Measurements from ENCODE around the gene P2RX1.

P2RX1 gene

DNA sequence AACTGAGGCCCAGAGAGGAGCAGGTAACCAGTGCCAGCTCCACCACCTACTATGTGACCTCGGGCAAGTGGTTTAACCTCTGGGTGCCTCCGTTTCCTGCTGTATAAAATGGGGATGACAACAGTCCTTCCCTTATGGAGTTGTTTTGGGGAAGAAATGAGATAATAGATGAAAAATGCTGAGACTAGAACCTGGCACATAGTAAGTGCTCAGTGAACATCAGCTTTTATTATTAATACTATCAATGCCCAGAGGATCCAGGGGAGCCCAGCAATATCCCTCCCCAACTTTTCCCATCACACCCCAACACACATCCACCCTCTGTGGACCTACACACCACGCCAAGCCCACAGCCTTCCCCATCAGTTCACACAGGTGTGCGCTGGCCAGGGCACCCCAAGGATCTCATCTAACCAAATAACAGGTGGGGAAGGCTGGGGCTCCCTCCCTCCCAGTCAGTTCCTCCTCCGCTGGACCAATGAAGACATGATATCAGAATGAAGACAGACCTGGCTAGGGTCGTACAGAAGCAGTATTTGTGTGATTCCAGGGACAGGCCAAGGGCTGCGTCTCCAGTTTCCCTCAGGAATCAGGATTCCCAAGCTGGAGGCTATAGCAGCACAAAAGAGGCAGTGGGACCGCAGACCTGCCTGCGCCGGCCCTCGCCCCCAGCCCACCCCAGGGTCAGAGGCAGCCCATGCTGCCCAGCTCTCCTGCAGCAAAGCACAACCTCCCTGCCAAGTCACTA is 46.1 kb upstream of the P2RX1 start:
- H3K4me3 ChIP-seq (ENCODE audit: control insufficient read depth, low read depth, low read length) = no peak overlapping the region
- no peak for DNase-seq (ENCODE audit: low read depth)
- TF ChIP-seq, protein P1, sequence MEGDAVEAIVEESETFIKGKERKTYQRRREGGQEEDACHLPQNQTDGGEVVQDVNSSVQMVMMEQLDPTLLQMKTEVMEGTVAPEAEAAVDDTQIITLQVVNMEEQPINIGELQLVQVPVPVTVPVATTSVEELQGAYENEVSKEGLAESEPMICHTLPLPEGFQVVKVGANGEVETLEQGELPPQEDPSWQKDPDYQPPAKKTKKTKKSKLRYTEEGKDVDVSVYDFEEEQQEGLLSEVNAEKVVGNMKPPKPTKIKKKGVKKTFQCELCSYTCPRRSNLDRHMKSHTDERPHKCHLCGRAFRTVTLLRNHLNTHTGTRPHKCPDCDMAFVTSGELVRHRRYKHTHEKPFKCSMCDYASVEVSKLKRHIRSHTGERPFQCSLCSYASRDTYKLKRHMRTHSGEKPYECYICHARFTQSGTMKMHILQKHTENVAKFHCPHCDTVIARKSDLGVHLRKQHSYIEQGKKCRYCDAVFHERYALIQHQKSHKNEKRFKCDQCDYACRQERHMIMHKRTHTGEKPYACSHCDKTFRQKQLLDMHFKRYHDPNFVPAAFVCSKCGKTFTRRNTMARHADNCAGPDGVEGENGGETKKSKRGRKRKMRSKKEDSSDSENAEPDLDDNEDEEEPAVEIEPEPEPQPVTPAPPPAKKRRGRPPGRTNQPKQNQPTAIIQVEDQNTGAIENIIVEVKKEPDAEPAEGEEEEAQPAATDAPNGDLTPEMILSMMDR (conservative IDR thresholded peaks at IDR 0.05; ENCODE audit: control insufficient read depth, insufficient read depth, low read depth, low read length) = no peak

GRCh38 chr17:3961564-3962047 is 45.3 kb upstream of the P2RX1 start:
- TF ChIP-seq, protein P1 (conservative IDR thresholded peaks at IDR 0.05; ENCODE audit: control insufficient read depth, insufficient read depth, low read depth, low read length) = no peak
- H3K4me3 ChIP-seq (ENCODE audit: control insufficient read depth, low read depth, low read length) = no peak overlapping the region
- DNase-seq (ENCODE audit: low read depth) = no peak

- H3K4me3 ChIP-seq (ENCODE audit: control insufficient read depth, low read depth, low read length) = no peak overlapping the region
- DNase-seq (ENCODE audit: low read depth) = peak; percentile 72
- TF ChIP-seq, protein P1 (conservative IDR thresholded peaks at IDR 0.05; ENCODE audit: control insufficient read depth, insufficient read depth, low read depth, low read length) = no peak
Measured at GRCh38 chr17:3960764-3961163, 44.5 kb upstream of the P2RX1 start.

DNA sequence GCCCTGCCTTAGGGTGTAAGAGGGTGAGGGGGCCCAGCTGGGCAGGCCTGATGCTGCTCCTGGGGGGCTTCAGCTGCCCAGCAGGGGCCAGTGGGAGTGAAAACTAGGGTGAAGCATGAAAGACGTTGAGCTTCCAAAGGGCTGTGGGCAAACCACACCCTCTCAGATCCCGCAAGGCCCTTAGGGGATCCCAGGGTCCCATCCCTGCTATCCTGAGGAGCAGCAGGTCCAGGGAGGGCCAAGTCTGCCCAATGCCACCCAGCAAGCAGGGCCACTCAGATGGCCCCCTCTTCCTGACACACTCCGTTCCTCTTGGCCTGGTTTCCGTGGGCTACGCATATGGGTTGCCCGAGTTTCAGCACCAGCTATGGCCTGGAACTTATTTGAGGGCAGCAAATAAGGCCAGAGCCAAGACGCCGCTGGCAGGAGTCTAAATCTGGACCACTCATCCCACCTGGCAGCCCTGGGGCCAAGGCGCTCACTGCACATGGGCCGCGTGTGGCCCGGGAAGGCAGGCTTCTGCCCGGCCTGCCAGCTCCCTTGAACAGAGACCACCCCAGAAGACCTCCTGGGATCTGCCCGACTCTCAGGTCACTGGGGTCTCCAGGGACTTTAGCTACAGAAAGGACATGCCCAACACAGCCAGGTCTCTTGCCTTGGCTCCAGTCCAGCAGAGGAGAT is 43.8 kb upstream of the P2RX1 start:
- TF ChIP-seq, protein P1 (conservative IDR thresholded peaks at IDR 0.05; ENCODE audit: control insufficient read depth, insufficient read depth, low read depth, low read length) = no peak
- H3K4me3 ChIP-seq (ENCODE audit: control insufficient read depth, low read depth, low read length) = no peak overlapping the region
- no peak for DNase-seq (ENCODE audit: low read depth)

DNA sequence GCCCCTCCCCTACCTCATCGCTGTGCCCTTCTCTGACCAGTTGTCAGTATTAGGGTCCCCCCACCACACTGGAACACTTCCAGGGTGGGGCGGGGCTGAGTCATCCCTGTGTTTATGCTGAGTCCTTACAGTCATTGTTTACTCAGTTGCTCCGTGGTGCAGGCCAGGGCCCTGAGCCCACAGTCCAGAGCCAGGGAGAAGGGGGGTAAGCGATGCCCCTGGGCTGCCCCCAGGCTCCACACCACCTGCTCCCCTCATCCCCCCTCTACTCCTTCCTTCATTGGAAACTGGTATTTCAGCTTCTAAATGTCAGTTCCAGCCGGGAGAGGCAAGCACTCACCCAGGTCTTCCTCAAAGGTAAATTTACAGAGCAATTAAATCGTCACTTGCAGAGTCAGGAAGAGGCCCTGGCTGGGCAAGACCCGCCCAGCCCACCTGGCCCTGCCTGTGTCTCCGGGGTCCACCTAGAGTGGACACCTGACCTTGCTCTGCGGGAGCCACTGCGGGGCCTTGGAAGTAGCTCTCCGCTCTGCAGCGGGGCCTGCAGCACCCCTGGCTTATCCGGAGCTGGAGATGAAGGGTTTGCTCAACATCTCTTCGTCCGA is 43.1 kb upstream of the P2RX1 start:
- DNase-seq (ENCODE audit: low read depth) = peak; percentile 65
- TF ChIP-seq, protein P1 (conservative IDR thresholded peaks at IDR 0.05; ENCODE audit: control insufficient read depth, insufficient read depth, low read depth, low read length) = no peak
- no peak overlapping the region for H3K4me3 ChIP-seq (ENCODE audit: control insufficient read depth, low read depth, low read length)

DNA sequence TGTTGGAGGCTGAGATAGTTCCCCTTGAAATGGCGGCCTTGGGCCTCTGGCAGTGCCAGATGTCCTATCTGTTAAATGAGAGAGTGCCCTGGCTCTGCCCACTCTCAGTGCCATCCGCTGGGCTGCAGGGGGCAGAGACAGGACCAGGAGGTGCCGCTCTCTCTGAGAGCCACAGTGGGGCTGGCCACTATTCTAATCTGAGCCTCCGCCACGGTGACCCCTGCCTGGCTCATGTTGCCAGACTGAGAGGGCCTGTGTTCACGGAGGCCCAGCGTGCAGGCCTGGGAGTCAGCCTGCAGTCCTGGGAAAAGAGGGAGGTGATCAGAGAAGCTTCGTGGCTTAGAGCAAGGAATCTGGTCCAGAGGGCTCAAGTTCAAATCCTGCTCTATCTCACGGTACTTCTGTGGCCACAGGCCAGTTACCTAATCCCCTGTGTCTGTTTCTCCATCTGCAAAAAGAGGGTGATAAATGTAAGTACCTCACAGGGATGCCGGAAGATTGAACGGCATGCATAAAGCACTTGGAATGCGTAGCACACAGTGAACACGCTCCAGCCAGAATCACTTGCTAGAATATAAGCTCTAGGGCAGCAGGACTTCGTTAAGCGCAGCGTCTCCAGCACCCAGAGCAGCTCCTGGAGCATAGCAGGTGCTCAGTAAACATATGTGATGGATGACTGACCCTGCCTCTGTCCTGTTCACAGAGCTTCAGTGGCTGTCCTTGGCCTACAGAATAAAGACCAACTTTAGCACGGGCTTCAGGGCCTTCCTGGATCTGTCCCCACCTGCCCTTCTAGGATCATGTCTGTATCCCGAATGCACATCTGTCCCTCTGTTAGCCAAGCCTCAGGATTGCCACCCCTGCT is 41.7 kb upstream of the P2RX1 start:
- no peak overlapping the region for H3K4me3 ChIP-seq (ENCODE audit: control insufficient read depth, low read depth, low read length)
- TF ChIP-seq, protein P1 (conservative IDR thresholded peaks at IDR 0.05; ENCODE audit: control insufficient read depth, insufficient read depth, low read depth, low read length) = no peak
- no peak for DNase-seq (ENCODE audit: low read depth)

Measured in fibroblast of mammary gland (primary cell).